H1 (cell line): ENCODE results near the gene NMNAT3. TPM values are rescaled to one million over a fixed set of nuclear protein-coding genes. Genes with fewer than 3 reads are reported as not detected.

Experiments used
- CTCF ChIA-PET: fragments of 300-600 bp; sonication (Branson Sonifier 250); formaldehyde crosslinking; loops from one replicate; lab custom pipeline; 2021; ENCODE audit not compliant: partially characterized antibody; lab: Charles Lee
- POLR2A ChIA-PET: fragments of 300-600 bp; sonication (Branson Sonifier 250); formaldehyde crosslinking; loops from one replicate; lab custom pipeline; 2021; ENCODE audit warnings: inconsistent platforms; ENCODE audit not compliant: partially characterized antibody; lab: Charles Lee
- DNase-seq, 2 experiments: peaks; one replicate each; pipeline versions ENCODE4 v3.0.0 to v3.0.0-alpha.2; 2010 to 2022; ENCODE audit warnings: low spot score in 2 of 2, low read depth in 1 of 2, mixed read lengths in 1 of 2
- FAIRE-seq: peaks from 2 replicates; lab custom pipeline; 2011; peaks lifted over from hg19 to GRCh38; lab: Jason Lieb, UNC
- H2AFZ ChIP-seq: 2 replicates; pipeline ENCODE4 v1.8.1; 2012; ENCODE audit warnings: low read length, inconsistent platforms
- H2AK5ac ChIP-seq: 2 replicates; pipeline ENCODE4 v1.6.1; 2013; ENCODE audit warnings: low read depth, low read length
- H2BK120ac ChIP-seq: replicated peaks from 2 replicates; pipeline ENCODE3; 2013; ENCODE audit warnings: low read depth, low read length, inconsistent platforms
- H2BK12ac ChIP-seq: 2 replicates; pipeline ENCODE4 v1.6.1; 2013; ENCODE audit warnings: low read depth, low read length
- H2BK15ac ChIP-seq: 2 replicates; pipeline ENCODE4 v1.6.1; 2013; ENCODE audit warnings: low read length
- H2BK20ac ChIP-seq: 2 replicates; pipeline ENCODE4 v1.6.1; 2013; ENCODE audit warnings: low read length
- H2BK5ac ChIP-seq: 2 replicates; pipeline ENCODE4 v1.6.1; 2013; ENCODE audit warnings: low read depth, low read length
- H3K14ac ChIP-seq: 2 replicates; pipeline ENCODE4 v1.6.1; 2013; ENCODE audit warnings: inconsistent platforms; ENCODE audit not compliant: insufficient read length
- H3K18ac ChIP-seq: 2 replicates; pipeline ENCODE4 v1.6.1; 2013; ENCODE audit warnings: low read length; ENCODE audit errors: extremely low read depth
- H3K23ac ChIP-seq: 2 replicates; pipeline ENCODE4 v1.6.1; 2013; ENCODE audit warnings: inconsistent platforms; ENCODE audit not compliant: insufficient read length
- H3K23me2 ChIP-seq: 2 replicates; pipeline ENCODE4 v1.6.1; 2013; ENCODE audit warnings: low read depth, low read length
- H3K27ac ChIP-seq: 2 replicates; pipeline ENCODE4 v1.6.1; 2011; ENCODE audit warnings: low read depth, low read length, inconsistent platforms
- H3K27me3 ChIP-seq, 4 experiments: replicated peaks in 1 of 4; 1 replicate in 1 of 4; 2 replicates in 3 of 4; pipeline versions ENCODE4 v1.6.1 to v1.8.1; 2011 to 2013; ENCODE audit warnings: low read length in 3 of 4, mild to moderate bottlenecking in 3 of 4, inconsistent platforms in 2 of 4, mixed read lengths in 2 of 4, moderate library complexity in 1 of 4; ENCODE audit not compliant: control insufficient read depth in 3 of 4, insufficient read depth in 3 of 4; ENCODE audit errors: extremely low read depth in 1 of 4
- H3K36me3 ChIP-seq, 4 experiments: 2 replicates each; pipeline versions ENCODE4 v1.6.1 to v1.8.1; 2011 to 2013; ENCODE audit warnings: mild to moderate bottlenecking in 4 of 4, low read length in 3 of 4, moderate library complexity in 2 of 4, control low read depth in 1 of 4, inconsistent platforms in 1 of 4; ENCODE audit not compliant: insufficient read depth in 4 of 4, control insufficient read depth in 2 of 4
- H3K4ac ChIP-seq: replicated peaks from 2 replicates; pipeline ENCODE3; 2013; ENCODE audit warnings: low read length, low read depth, mixed read lengths, inconsistent platforms; ENCODE audit not compliant: insufficient read length
- H3K4me1 ChIP-seq, 4 experiments: replicated peaks in 1 of 4; 1 replicate in 1 of 4; 2 replicates in 3 of 4; pipeline versions ENCODE4 v1.6.1 to v1.8.1; 2011 to 2013; ENCODE audit warnings: low read length in 3 of 4, inconsistent platforms in 2 of 4, mixed read lengths in 1 of 4; ENCODE audit not compliant: insufficient read depth in 4 of 4, control insufficient read depth in 3 of 4
- H3K4me2 ChIP-seq, 2 experiments: 2 replicates each; pipeline versions ENCODE4 v1.6.1 to v1.8.1; 2011 to 2013; ENCODE audit warnings: low read depth in 2 of 2, low read length in 2 of 2, control low read depth in 1 of 2, inconsistent platforms in 1 of 2, mild to moderate bottlenecking in 1 of 2; ENCODE audit not compliant: insufficient read depth in 1 of 2
- H3K4me3 ChIP-seq, 4 experiments: fragments of 200-600, 300-600 bp in 1 of 4; sonication (generic), shearing (Covaris generic), sonication (Bioruptor Twin) in 1 of 4; 2 replicates each; pipeline versions ENCODE4 v1.5.1 to v1.8.1; 2011 to 2016; ENCODE audit warnings: low read length in 4 of 4, low read depth in 3 of 4, control low read depth in 2 of 4, inconsistent platforms in 2 of 4, mild to moderate bottlenecking in 2 of 4, mixed read lengths in 1 of 4, moderate library complexity in 1 of 4; ENCODE audit not compliant: insufficient read depth in 2 of 4; ENCODE audit errors: extremely low read depth in 1 of 4
- H3K56ac ChIP-seq: replicated peaks from 2 replicates; pipeline ENCODE3; 2013; ENCODE audit warnings: low read depth, mild to moderate bottlenecking, mixed read lengths, low read length, inconsistent platforms; ENCODE audit not compliant: insufficient read length
- H3K79me1 ChIP-seq: 2 replicates; pipeline ENCODE4 v1.6.1; 2013; ENCODE audit warnings: low read depth, low read length, control low read depth
- H3K79me2 ChIP-seq, 2 experiments: 2 replicates each; pipeline versions ENCODE4 v1.6.1 to v1.8.1; 2012 to 2013; ENCODE audit warnings: low read length in 2 of 2, mild to moderate bottlenecking in 2 of 2, inconsistent platforms in 1 of 2; ENCODE audit not compliant: insufficient read depth in 2 of 2, control insufficient read depth in 1 of 2
- H3K9ac ChIP-seq, 4 experiments: replicated peaks in 1 of 4; 1 replicate in 1 of 4; 2 replicates in 3 of 4; pipeline versions ENCODE4 v1.6.1 to v1.8.1; 2011 to 2013; ENCODE audit warnings: low read depth in 3 of 4, low read length in 3 of 4, control low read depth in 2 of 4, mild to moderate bottlenecking in 2 of 4, moderate library complexity in 2 of 4, inconsistent platforms in 1 of 4; ENCODE audit errors: extremely low read depth in 1 of 4
- H3K9me3 ChIP-seq, 2 experiments: 2 replicates each; pipeline versions ENCODE4 v1.6.1 to v1.8.1; 2012 to 2013; ENCODE audit warnings: mild to moderate bottlenecking in 2 of 2, moderate library complexity in 2 of 2, control low read depth in 1 of 2, inconsistent platforms in 1 of 2, low read depth in 1 of 2, low read length in 1 of 2, mixed read lengths in 1 of 2; ENCODE audit not compliant: insufficient read depth in 2 of 2
- H4K20me1 ChIP-seq, 2 experiments: replicated peaks in 1 of 2; 2 replicates each; pipeline versions ENCODE3 to v1.8.1; 2011 to 2013; ENCODE audit warnings: inconsistent platforms in 2 of 2, low read length in 2 of 2, mild to moderate bottlenecking in 1 of 2; ENCODE audit not compliant: insufficient read depth in 2 of 2, control insufficient read depth in 1 of 2
- H4K5ac ChIP-seq: 2 replicates; pipeline ENCODE4 v1.6.1; 2013; ENCODE audit warnings: low read length, low read depth, mixed read lengths, inconsistent platforms; ENCODE audit not compliant: insufficient read length
- H4K8ac ChIP-seq: 2 replicates; pipeline ENCODE4 v1.8.0; 2013; ENCODE audit warnings: mild to moderate bottlenecking, moderate library complexity, low read length, inconsistent platforms; ENCODE audit not compliant: insufficient read depth; ENCODE audit errors: extremely low read depth
- H4K91ac ChIP-seq: replicated peaks from 2 replicates; pipeline ENCODE3; 2013; ENCODE audit warnings: low read length, mixed read lengths, inconsistent platforms; ENCODE audit not compliant: insufficient read length
- CTCF ChIP-seq, 3 experiments: IDR thresholded peaks; 1 replicate in 2 of 3; 2 replicates in 1 of 3; pipeline versions ENCODE4 v1.5.1 to v1.6.1; 2011; ENCODE audit warnings: low read length in 3 of 3, mild to moderate bottlenecking in 3 of 3, inconsistent platforms in 2 of 3, low read depth in 1 of 3, moderate library complexity in 1 of 3; ENCODE audit not compliant: insufficient read depth in 1 of 3; ENCODE audit errors: control extremely low read depth in 1 of 3
- EP300 ChIP-seq, 2 experiments: IDR thresholded peaks; 1 replicate in 1 of 2; 2 replicates in 1 of 2; pipeline ENCODE4 v1.6.1; 2011 to 2012; ENCODE audit warnings: low read depth in 2 of 2, low read length in 2 of 2, mild to moderate bottlenecking in 2 of 2, borderline replicate concordance in 1 of 2, inconsistent platforms in 1 of 2, moderate library complexity in 1 of 2
- JUN ChIP-seq: IDR thresholded peaks from 2 replicates; pipeline ENCODE4 v1.6.1; 2011; ENCODE audit warnings: low read depth, mild to moderate bottlenecking, improper control_type of control experiment, low read length
- RAD21 ChIP-seq, 2 experiments: IDR thresholded peaks in 1 of 2; conservative IDR thresholded peaks in 1 of 2; 2 replicates each; pipeline ENCODE4 v1.6.1; 2011; ENCODE audit warnings: low read depth in 2 of 2, low read length in 2 of 2, improper control_type of control experiment in 1 of 2, inconsistent platforms in 1 of 2, mild to moderate bottlenecking in 1 of 2, moderate library complexity in 1 of 2
- RBBP5 ChIP-seq: IDR thresholded peaks from 2 replicates; pipeline ENCODE4 v1.7.1; 2012; ENCODE audit warnings: low read depth, mild to moderate bottlenecking, inconsistent platforms, low read length, moderate library complexity, borderline replicate concordance
- WGBS, 2 experiments: shearing (Covaris generic) in 1 of 2; methylation state at CpG; one replicate each; pipeline versions ENCODE4 v1.1.6 to v1.1.7; 2013 to 2015; ENCODE audit warnings: low lambda C conversion rate in 2 of 2, mixed read lengths in 2 of 2, inconsistent platforms in 1 of 2, low coverage in 1 of 2, missing lambda C conversion rate in 1 of 2; ENCODE audit not compliant: insufficient replicate concordance in 2 of 2, insufficient coverage in 1 of 2, insufficient read length in 1 of 2; ENCODE audit errors: extremely low coverage in 1 of 2, missing lambda C conversion rate in 1 of 2; 5-methylcytosine and 5-hydroxymethylcytosine counted together
- polyA plus RNA-seq, 7 experiments: library from polyadenylated mRNA; depleted of rRNA in 3 of 7; stranded (reverse) in 5 of 7; unstranded in 2 of 7; fragments of >200 nt in 5 of 7; fragments of 200-250 nt in 2 of 7; gene quantifications; 1 replicate in 5 of 7; 2 replicates in 1 of 7; 4 replicates in 1 of 7; pipeline versions ENCODE4 v1.2.1 to v1.2.3, GENCODE V29; 2011 to 2013; ENCODE audit warnings: missing spikeins in 2 of 7, mixed read lengths in 2 of 7
- total RNA-seq: library from RNA; stranded (reverse); fragmentation: NEBNext Ultra II Directional; extraction: Animal tissue kit (Norgen Biotek cat#: 25700); gene quantifications from 2 replicates; pipeline ENCODE4 v1.2.1, GENCODE V29; 2021

The NMNAT3 gene
- total and polyA plus RNA-seq, 2 of the 8 experiments (the other 6 are each of a cell fraction or from before 2014, with no cell fraction given): 4.2 to 4.3 TPM

DNA sequence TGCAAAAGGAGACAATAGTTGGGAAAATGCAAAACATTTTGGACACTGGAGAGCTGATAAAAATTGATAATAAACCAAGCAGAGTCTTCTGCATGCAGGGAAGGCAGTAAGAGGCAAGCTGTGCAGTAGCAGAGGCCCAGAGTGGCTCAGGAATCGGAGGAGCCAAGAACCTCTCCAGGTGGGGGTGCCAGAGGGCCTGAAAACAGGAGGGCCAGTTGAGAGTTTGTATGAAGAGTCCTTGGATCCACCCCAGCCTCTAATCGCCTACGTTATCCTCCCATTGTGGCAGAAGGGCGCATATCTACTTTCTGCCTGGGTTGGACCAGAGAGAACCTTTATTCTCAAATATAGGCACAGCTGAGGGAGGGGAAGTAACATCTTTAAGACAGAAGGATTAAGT is 89.3 kb downstream of the NMNAT3 start:
- ChIA-PET POLR2A (no interaction called here), CTCF (interaction anchor here (0.6 to 4.0 kb wide), 23 partner anchors 10 to 464 kb away, joined by 3 to 21 read pairs (median 4); no protein-coding TSS in a partner anchor)
- Histone ChIP-seq H3K4me1 (no peaks in the 10 kb centered on the region), H2BK5ac (no peak overlapping the region), H2BK12ac (no peak overlapping the region), H3K27ac (no peak overlapping the region), H3K4ac (no peak overlapping the region), H4K8ac (no peak overlapping the region), H4K20me1 (no peaks in the 10 kb centered on the region), H3K23me2 (no peaks in the 10 kb centered on the region), H3K36me3 (no peaks in the 10 kb centered on the region), H3K9me3 (no peaks in the 10 kb centered on the region), H3K27me3 (no peaks in the 10 kb centered on the region), H3K4me3 (no peak overlapping the region), H2BK20ac (no peak overlapping the region), H2BK120ac (no peak overlapping the region), H3K18ac (no peak overlapping the region), H2BK15ac (no peak overlapping the region), H3K79me1 (no peaks in the 10 kb centered on the region), H2AK5ac (no peak overlapping the region), H3K4me2 (no peak overlapping the region), H3K79me2 (no peaks in the 10 kb centered on the region), H2AFZ (no peak overlapping the region), H3K14ac (no peak overlapping the region), H3K56ac (no peak overlapping the region), H4K91ac (no peak overlapping the region), H3K9ac (no peak overlapping the region), H4K5ac (no peak overlapping the region), H3K23ac (no peak overlapping the region)
- DNase-seq (peak in 1 of 2 experiments; percentile 83), FAIRE-seq (peak; percentile 7)
- TF ChIP-seq JUN (no peak), RAD21 (IDR thresholded peaks at IDR 0.05 in 1 of 2, conservative IDR thresholded peaks at IDR 0.05 in 1 of 2; ENCODE audit: low read depth in 2 of 2, low read length in 2 of 2) (peak; percentile 84 to 90), EP300 (IDR thresholded peaks at IDR 0.05; ENCODE audit: borderline replicate concordance in 1 of 2, low read depth in 2 of 2, low read length in 2 of 2) (no peak), RBBP5 (no peak), CTCF (IDR thresholded peaks at IDR 0.05; ENCODE audit: control extremely low read depth in 1 of 3, insufficient read depth in 1 of 3, low read depth in 1 of 3, low read length in 3 of 3) (peak; percentile 67 to 81 (median 74))
- WGBS, 2 experiments: 64% methylated on average over 4 of the region's 4 CpGs; no CpG with 5 or more reads in 1 of the 2 experiments
